Urinary bladder (tissue), 4 donors: ENCODE results near the gene OR13F1. TPM values are rescaled to one million over a fixed set of nuclear protein-coding genes. Genes with fewer than 3 reads are reported as not detected.
"Not testable (repeated sequence)": the region's sequence is repeated elsewhere in the genome, so short reads cannot be mapped to it uniquely, and the experiment has no call there.

Source experiments
- DNase-seq: peaks from one replicate; pipeline ENCODE4 v3.0.0-alpha.2; 2015; ENCODE audit errors: extremely low spot score
- H3K27ac ChIP-seq: one replicate; pipeline ENCODE4 v1.5.1; 2013; ENCODE audit warnings: low read depth, mild to moderate bottlenecking, moderate library complexity
- H3K36me3 ChIP-seq: one replicate; pipeline ENCODE4 v1.6.1; 2013; ENCODE audit warnings: mild to moderate bottlenecking, moderate library complexity; ENCODE audit not compliant: insufficient read depth
- H3K4me1 ChIP-seq: one replicate; pipeline ENCODE4 v1.6.1; 2013; ENCODE audit warnings: mild to moderate bottlenecking, moderate library complexity; ENCODE audit not compliant: insufficient read depth
- H3K4me3 ChIP-seq: one replicate; pipeline ENCODE4 v1.5.1; 2013; ENCODE audit warnings: low read depth, low read length
- WGBS: extraction: QIAGEN DNeasy Blood & Tissue Kit; methylation state at CpG from one replicate; pipeline ENCODE4 v1.1.7; 2013; 5-methylcytosine and 5-hydroxymethylcytosine counted together
- polyA plus RNA-seq: library from polyadenylated mRNA; stranded (reverse); fragments of 200-250 nt; gene quantifications from one replicate; pipeline ENCODE4 v1.2.3, GENCODE V29; 2013
- total RNA-seq: library from RNA; depleted of rRNA; stranded (reverse); fragments of >200 nt; gene quantifications from one replicate; pipeline ENCODE4 v1.2.3, GENCODE V29; 2014
- donor health status: healthy with polysubstance abuse.
- donor health status: healthy.

The OR13F1 gene
- total RNA-seq (not detected), polyA plus RNA-seq (not detected)

- DNase-seq, result no peak
- 87% methylated on average over 5 of the region's 5 CpGs for WGBS
- no peak within 1 kb of the TSS for H3K4me3 ChIP-seq
These were observed at the start of gene OR13F1 for GRCh38 chr9:104503963-104504362. Gene OR13F1 (plus strand): TSS chr9:104504263. CDS start chr9:104504263, 0 bp downstream.

GRCh38 chr9:104456831-104457230 lies 47.2 kb upstream of the OR13F1 start:
- DNase-seq, result no peak
- Histone ChIP-seq H3K36me3 (no peaks in the 10 kb centered on the region), H3K27ac (no peak overlapping the region), H3K4me1 (no peaks in the 10 kb centered on the region), H3K4me3 (no peak overlapping the region)
- 24% methylated on average over 1 of the region's 1 CpG for WGBS

More at GRCh38 chr9:104503963-104504362, at the start of gene OR13F1:
- Histone ChIP-seq H3K36me3 (no peaks in the 10 kb centered on the region), H3K4me1 (no peaks in the 10 kb centered on the region), H3K27ac (no peak within 1 kb of the TSS)

GRCh38 chr9:104463864-104464263 lies 40.2 kb upstream of the OR13F1 start:
- no peak overlapping the region for H3K27ac ChIP-seq

GRCh38 chr9:104468261-104468660 lies 35.8 kb upstream of the OR13F1 start:
- Histone ChIP-seq H3K36me3 (no peaks in the 10 kb centered on the region), H3K27ac (no peak overlapping the region), H3K4me1 (no peaks in the 10 kb centered on the region), H3K4me3 (no peak overlapping the region)
- no peak for DNase-seq

More at GRCh38 chr9:104463864-104464263, 40.2 kb upstream of the OR13F1 start:
- Histone ChIP-seq H3K36me3 (no peaks in the 10 kb centered on the region), H3K4me3 (no peak overlapping the region), H3K4me1 (no peaks in the 10 kb centered on the region)
- no peak for DNase-seq

- 45% methylated on average over 5 of the region's 5 CpGs for WGBS
- Histone ChIP-seq H3K27ac (no peak overlapping the region), H3K4me1 (no peaks in the 10 kb centered on the region), H3K4me3 (no peak overlapping the region), H3K36me3 (no peaks in the 10 kb centered on the region)
- no peak for DNase-seq
These were observed 21.0 kb upstream of the OR13F1 start for GRCh38 chr9:104482921-104483570.

GRCh38 chr9:104485014-104485413 lies 19.0 kb upstream of the OR13F1 start:
- no peak overlapping the region for H3K27ac ChIP-seq
- no peaks in the 10 kb centered on the region for H3K4me1 ChIP-seq
- 97% methylated on average over 2 of the region's 2 CpGs for WGBS
- no peak for DNase-seq
- H3K4me3 ChIP-seq, result no peak overlapping the region
- no peaks in the 10 kb centered on the region for H3K36me3 ChIP-seq

- no peaks in the 10 kb centered on the region for H3K4me1 ChIP-seq
- no peak overlapping the region for H3K4me3 ChIP-seq
- WGBS, result 23% methylated on average over 3 of the region's 3 CpGs
- DNase-seq, result no peak
- no peak overlapping the region for H3K27ac ChIP-seq
- H3K36me3 ChIP-seq, result no peaks in the 10 kb centered on the region
These were observed 9.3 kb upstream of the OR13F1 start for GRCh38 chr9:104494808-104495207.

GRCh38 chr9:104503440-104503839 lies 623 bp upstream of the OR13F1 start:
- no peak for DNase-seq
- Histone ChIP-seq H3K27ac (no peak overlapping the region), H3K4me1 (no peaks in the 10 kb centered on the region), H3K4me3 (no peak overlapping the region), H3K36me3 (no peaks in the 10 kb centered on the region)

GRCh38 chr9:104506565-104506964 lies 2.5 kb downstream of the OR13F1 start:
- no peak overlapping the region for H3K27ac ChIP-seq
- H3K4me3 ChIP-seq, result no peak overlapping the region
- H3K36me3 ChIP-seq, result no peaks in the 10 kb centered on the region
- no peaks in the 10 kb centered on the region for H3K4me1 ChIP-seq
- no peak for DNase-seq

GRCh38 chr9:104514901-104515300 lies 10.8 kb downstream of the OR13F1 start:
- Histone ChIP-seq H3K27ac (no peak overlapping the region), H3K36me3 (no peaks in the 10 kb centered on the region), H3K4me3 (no peak overlapping the region), H3K4me1 (no peaks in the 10 kb centered on the region)
- WGBS, result 75% methylated on average over 5 of the region's 5 CpGs
- DNase-seq, result no peak

- not testable (repeated sequence) for H3K36me3 ChIP-seq, H3K4me3 ChIP-seq, DNase-seq, H3K4me1 ChIP-seq, H3K27ac ChIP-seq
- WGBS, result 83% methylated on average over 10 of the region's 10 CpGs
These were observed 16.2 kb downstream of the OR13F1 start for GRCh38 chr9:104520241-104520640.

GRCh38 chr9:104527109-104527508 lies 23.0 kb downstream of the OR13F1 start, which contains the start of gene OR13C4:
Gene OR13C4 (minus strand): TSS chr9:104527209. CDS start chr9:104527209, 0 bp downstream.
- H3K36me3 ChIP-seq, result no peaks in the 10 kb centered on the region
- no peak for DNase-seq
- no peak within 1 kb of the TSS for H3K27ac ChIP-seq
- H3K4me3 ChIP-seq, result no peak within 1 kb of the TSS
- no peaks in the 10 kb centered on the region for H3K4me1 ChIP-seq

GRCh38 chr9:104536756-104537155 lies 32.7 kb downstream of the OR13F1 start, which contains the start of gene OR13C3:
Gene OR13C3 (minus strand): TSS chr9:104536856. CDS start chr9:104536723, 133 bp downstream.
- DNase-seq, result no peak
- Histone ChIP-seq H3K4me3 (no peak within 1 kb of the TSS), H3K36me3 (no peaks in the 10 kb centered on the region), H3K4me1 (no peaks in the 10 kb centered on the region), H3K27ac (no peak within 1 kb of the TSS)
- 89% methylated on average over 5 of the region's 5 CpGs for WGBS

- Histone ChIP-seq H3K36me3 (no peaks in the 10 kb centered on the region), H3K4me1 (no peaks in the 10 kb centered on the region), H3K4me3 (no peak overlapping the region), H3K27ac (no peak overlapping the region)
- WGBS, result 36% methylated on average over 1 of the region's 1 CpG
- no peak for DNase-seq
These were observed 35.2 kb downstream of the OR13F1 start for GRCh38 chr9:104539275-104539674.

GRCh38 chr9:104544644-104545043 lies 40.6 kb downstream of the OR13F1 start:
- Histone ChIP-seq H3K4me1 (no peaks in the 10 kb centered on the region), H3K27ac (no peak overlapping the region), H3K4me3 (no peak overlapping the region), H3K36me3 (no peaks in the 10 kb centered on the region)
- DNase-seq, result no peak
- WGBS, result 87% methylated on average over 4 of the region's 4 CpGs
